Loucy (cell line): Measurements from ENCODE around the gene KRTAP12-4.

Source experiments
- H2AFZ ChIP-seq: fragments of 200-600 bp; sonication (generic); 2 replicates; pipeline ENCODE4 v1.6.0; 2016; ENCODE audit warnings: antibody characterized with exemption, mild to moderate bottlenecking, low read length, moderate library complexity
- H3F3A ChIP-seq: fragments of 200-600 bp; 2 replicates; pipeline ENCODE4 v1.6.0; 2016; ENCODE audit warnings: antibody characterized with exemption, low read depth, mild to moderate bottlenecking
- H3K27me3 ChIP-seq: fragments of 200-600 bp; sonication (generic); 2 replicates; pipeline ENCODE4 v1.6.1; 2014; ENCODE audit warnings: low read length, mild to moderate bottlenecking; ENCODE audit not compliant: insufficient read depth, poor library complexity, severe bottlenecking
- H3K36me3 ChIP-seq: fragments of 200-600 bp; sonication (generic); 2 replicates; pipeline ENCODE4 v1.6.1; 2016; ENCODE audit warnings: low read length; ENCODE audit not compliant: insufficient read depth
- H3K4me1 ChIP-seq: fragments of 200-600 bp; sonication (generic); 2 replicates; pipeline ENCODE4 v1.5.1; 2014; ENCODE audit warnings: low read length, mild to moderate bottlenecking; ENCODE audit not compliant: insufficient read depth, poor library complexity, severe bottlenecking
- H3K4me2 ChIP-seq: fragments of 200-600 bp; sonication (generic); 2 replicates; pipeline ENCODE4 v1.6.0; 2014; ENCODE audit warnings: antibody characterized with exemption, low read length, low read depth, mild to moderate bottlenecking; ENCODE audit not compliant: poor library complexity, severe bottlenecking
- H3K4me3 ChIP-seq: fragments of 200-600 bp; sonication (generic); 2 replicates; pipeline ENCODE4 v1.5.1; 2014; ENCODE audit warnings: low read length, mild to moderate bottlenecking, mixed read lengths; ENCODE audit not compliant: poor library complexity, severe bottlenecking
- H3K79me2 ChIP-seq: fragments of 200-600 bp; sonication (generic); 2 replicates; pipeline ENCODE4 v1.6.1; 2014; ENCODE audit warnings: low read length; ENCODE audit not compliant: insufficient read depth
- H3K9ac ChIP-seq: fragments of 200-600 bp; sonication (generic); 2 replicates; pipeline ENCODE4 v1.6.0; 2014; ENCODE audit warnings: mild to moderate bottlenecking, low read depth, low read length, moderate library complexity; ENCODE audit not compliant: poor library complexity, severe bottlenecking
- H3K9me2 ChIP-seq: fragments of 200-600 bp; sonication (generic); replicated peaks from 2 replicates; pipeline ENCODE4 v1.6.1; 2016; ENCODE audit warnings: low read depth, low read length, mixed read lengths
- H3K9me3 ChIP-seq: fragments of 200-600 bp; sonication (generic); 2 replicates; pipeline ENCODE4 v1.6.1; 2014; ENCODE audit warnings: mild to moderate bottlenecking, antibody characterized with exemption, low read length, low read depth; ENCODE audit not compliant: insufficient read depth
- H4K20me1 ChIP-seq: fragments of 200-600 bp; sonication (generic); 2 replicates; pipeline ENCODE4 v1.6.0; 2014; ENCODE audit warnings: antibody characterized with exemption, low read length, mild to moderate bottlenecking; ENCODE audit not compliant: insufficient read depth, poor library complexity, severe bottlenecking
- CTCF ChIP-seq: fragments of 200-600 bp; sonication (generic); conservative IDR thresholded peaks from 2 replicates; pipeline ENCODE4 v1.5.1; 2014; ENCODE audit warnings: mild to moderate bottlenecking, antibody characterized with exemption, low read length
- EZH2phosphoT487 ChIP-seq: fragments of 200-600 bp; IDR thresholded peaks from 2 replicates; pipeline ENCODE4 v1.6.1; 2018; ENCODE audit warnings: antibody characterized with exemption, mild to moderate bottlenecking, moderate library complexity, borderline replicate concordance

KRTAP12-4 gene

GRCh38 chr21:44636209-44637017 lies 18.0 kb downstream of the KRTAP12-4 start:
- H3K9me2 ChIP-seq: no peaks in the 10 kb centered on the region

GRCh38 chr21:44632067-44632466 lies 22.4 kb downstream of the KRTAP12-4 start:
- Histone ChIP-seq H3K4me2 (no peak overlapping the region), H3F3A (no peaks in the 10 kb centered on the region), H3K9ac (no peak overlapping the region), H3K79me2 (no peaks in the 10 kb centered on the region), H3K4me3 (no peak overlapping the region), H3K27me3 (no peaks in the 10 kb centered on the region), H3K4me1 (no peaks in the 10 kb centered on the region), H3K36me3 (no peaks in the 10 kb centered on the region), H3K9me3 (peaks cover 14% of the 10 kb centered on the region; the same call in 1 of the 2 replicates), H2AFZ (no peak overlapping the region), H4K20me1 (no peaks in the 10 kb centered on the region), H3K9me2 (no peaks in the 10 kb centered on the region)
- TF ChIP-seq CTCF: no peak
- TF ChIP-seq EZH2phosphoT487: no peak

More at GRCh38 chr21:44636209-44637017, 18.0 kb downstream of the KRTAP12-4 start:
- Histone ChIP-seq H3K9ac (no peak overlapping the region), H3K79me2 (no peaks in the 10 kb centered on the region), H3K4me1 (no peaks in the 10 kb centered on the region), H4K20me1 (no peaks in the 10 kb centered on the region), H3K4me2 (no peak overlapping the region), H3K9me3 (peaks cover 7% of the 10 kb centered on the region; the same call in 1 of the 2 replicates), H3K4me3 (no peak overlapping the region), H3K36me3 (no peaks in the 10 kb centered on the region), H3K27me3 (no peaks in the 10 kb centered on the region), H2AFZ (no peak overlapping the region), H3F3A (no peaks in the 10 kb centered on the region)
- TF ChIP-seq CTCF (no peak), EZH2phosphoT487 (no peak)

- no peak overlapping the region for H3K4me3 ChIP-seq
- no peaks in the 10 kb centered on the region for H4K20me1 ChIP-seq
- no peak overlapping the region for H2AFZ ChIP-seq
These were observed 24.0 kb downstream of the KRTAP12-4 start for GRCh38 chr21:44630440-44630839.

More at GRCh38 chr21:44630440-44630839, 24.0 kb downstream of the KRTAP12-4 start:
- no peak overlapping the region for H3K9ac ChIP-seq
- TF ChIP-seq EZH2phosphoT487 (no peak), CTCF (no peak)
- H3K27me3 ChIP-seq: no peaks in the 10 kb centered on the region
- no peaks in the 10 kb centered on the region for H3K79me2 ChIP-seq
- H3F3A ChIP-seq: no peaks in the 10 kb centered on the region
- H3K4me1 ChIP-seq: no peaks in the 10 kb centered on the region
- H3K9me3 ChIP-seq: peaks cover 14% of the 10 kb centered on the region; the same call in 1 of the 2 replicates
- H3K4me2 ChIP-seq: no peak overlapping the region
- no peaks in the 10 kb centered on the region for H3K9me2 ChIP-seq
- H3K36me3 ChIP-seq: no peaks in the 10 kb centered on the region
